ENCODE measurements around the gene LRCH1. TPM values are rescaled to one million over a fixed set of nuclear protein-coding genes. Genes with fewer than 3 reads are reported as not detected.

The LRCH1 gene
- total RNA-seq, 1 experiment from 2014 or later, result 11.8 TPM

GRCh38 chr13:46592385-46592784, 39.4 kb downstream of the LRCH1 start:
- CTCF ChIA-PET, result interaction anchor here (0.9 to 2.4 kb wide), 2 partner anchors 11 to 42 kb away, joined by 4 to 12 read pairs; no protein-coding TSS in a partner anchor
- Mint-ChIP-seq H3K27me3 (ENCODE audit: low read depth) (no peaks in the 10 kb centered on the region), H3K27ac (no peak overlapping the region), H3K4me3 (no peak overlapping the region), H3K4me1 (peaks cover 30% of the 10 kb centered on the region), H3K9me3 (no peaks in the 10 kb centered on the region), H3K36me3 (no peaks in the 10 kb centered on the region)
- TF ChIP-seq ETV6 (CRISPR knock-in tag; IDR thresholded peaks at IDR 0.05) (no peak), ZNF423 (CRISPR knock-in tag; IDR thresholded peaks at IDR 0.05) (no peak), PRRX2 (CRISPR knock-in tag; IDR thresholded peaks at IDR 0.05) (no peak), PREB (CRISPR knock-in tag; IDR thresholded peaks at IDR 0.05; ENCODE audit: borderline replicate concordance) (no peak), ZNF263 (CRISPR knock-in tag; IDR thresholded peaks at IDR 0.05; ENCODE audit: low read depth) (no peak), ZNF121 (CRISPR knock-in tag; IDR thresholded peaks at IDR 0.05) (no peak), GABPB1 (CRISPR knock-in tag; IDR thresholded peaks at IDR 0.05) (no peak), GTF2I (CRISPR knock-in tag; conservative IDR thresholded peaks at IDR 0.05) (no peak), FOXP1 (CRISPR knock-in tag; IDR thresholded peaks at IDR 0.05; ENCODE audit: borderline replicate concordance) (no peak)
- ATAC-seq (no peak), DNase-seq (ENCODE audit: low spot score) (no peak)
- POLR2A ChIA-PET, result no interaction called here

- Mint-ChIP-seq H3K27ac (no peak overlapping the region), H3K9me3 (no peaks in the 10 kb centered on the region), H3K36me3 (no peaks in the 10 kb centered on the region), H3K4me1 (peaks cover 30% of the 10 kb centered on the region), H3K4me3 (no peak overlapping the region), H3K27me3 (ENCODE audit: low read depth) (no peaks in the 10 kb centered on the region)
- ATAC-seq (peak; percentile 44; the same call in 1 of the 2 replicates), DNase-seq (ENCODE audit: low spot score) (no peak)
- TF ChIP-seq CBFB (CRISPR knock-in tag; IDR thresholded peaks at IDR 0.05; ENCODE audit: low read depth) (no peak), MYBL2 (CRISPR knock-in tag; IDR thresholded peaks at IDR 0.05) (no peak), PRRX2 (CRISPR knock-in tag; IDR thresholded peaks at IDR 0.05) (no peak), SMAD3 (CRISPR knock-in tag; IDR thresholded peaks at IDR 0.05; ENCODE audit: borderline replicate concordance) (no peak), GABPB1 (CRISPR knock-in tag; IDR thresholded peaks at IDR 0.05) (no peak), NFYB (CRISPR knock-in tag; conservative IDR thresholded peaks at IDR 0.05; ENCODE audit: low read depth) (no peak), ZNF396 (CRISPR knock-in tag; IDR thresholded peaks at IDR 0.05; ENCODE audit: borderline replicate concordance) (no peak), TEAD4 (CRISPR knock-in tag; IDR thresholded peaks at IDR 0.05) (no peak), AR (CRISPR knock-in tag; IDR thresholded peaks at IDR 0.05) (no peak), ZNF423 (CRISPR knock-in tag; IDR thresholded peaks at IDR 0.05) (no peak), MXD4 (CRISPR knock-in tag; IDR thresholded peaks at IDR 0.05; ENCODE audit: borderline replicate concordance) (no peak), E2F5 (CRISPR knock-in tag; IDR thresholded peaks at IDR 0.05) (no peak)
- ChIA-PET CTCF (interaction anchor here (0.7 to 2.4 kb wide), 2 partner anchors 10 to 22 kb away, joined by 6 to 12 read pairs; no protein-coding TSS in a partner anchor), POLR2A (no interaction called here)
These were observed 40.4 kb downstream of the LRCH1 start for GRCh38 chr13:46593398-46593797.

GRCh38 chr13:46594374-46595078, 41.6 kb downstream of the LRCH1 start:
- DNase-seq (ENCODE audit: low spot score) (no peak), ATAC-seq (no peak)
- peaks cover 6% of the 10 kb centered on the region for H3K36me3 Mint-ChIP-seq
- H3K9me3 Mint-ChIP-seq, result peaks cover 6% of the 10 kb centered on the region
- no peaks in the 10 kb centered on the region for H3K27me3 Mint-ChIP-seq (ENCODE audit: low read depth)
- POLR2A ChIA-PET, result no interaction called here
- no peak overlapping the region for H3K27ac Mint-ChIP-seq
- peaks cover 30% of the 10 kb centered on the region for H3K4me1 Mint-ChIP-seq
- H3K4me3 Mint-ChIP-seq, result no peak overlapping the region
- CTCF ChIA-PET, result no interaction called here
- TF ChIP-seq SP1 (CRISPR knock-in tag; conservative IDR thresholded peaks at IDR 0.05) (no peak), PRDM15 (CRISPR knock-in tag; IDR thresholded peaks at IDR 0.05) (no peak), TEAD4 (CRISPR knock-in tag; IDR thresholded peaks at IDR 0.05) (no peak), HMGXB4 (CRISPR knock-in tag; IDR thresholded peaks at IDR 0.05) (no peak)
